Right forelimb (tissue), 1 donor: ENCODE data around the gene CBLC.
"Not testable (repeated sequence)": the region's sequence is repeated elsewhere in the genome, so short reads cannot be mapped to it uniquely, and the experiment has no call there.

Source experiments
- DNase-seq: peaks from one replicate; pipeline ENCODE4 v3.0.0-alpha.2; 2018

CBLC gene

GRCh38 chr19:44822177-44822576 lies 44.5 kb downstream of the CBLC start:
- no peak for DNase-seq

- no peak for DNase-seq
Observed at GRCh38 chr19:44822670-44823372, 45.1 kb downstream of the CBLC start.

- no peak for DNase-seq
Observed at GRCh38 chr19:44823373-44823698, 45.6 kb downstream of the CBLC start.

GRCh38 chr19:44824761-44825160 lies 47.1 kb downstream of the CBLC start:
- no peak for DNase-seq

GRCh38 chr19:44832875-44833274 lies 55.2 kb downstream of the CBLC start:
- not testable (repeated sequence) for DNase-seq

GRCh38 chr19:44834399-44834798 lies 56.7 kb downstream of the CBLC start:
- not testable (repeated sequence) for DNase-seq

- DNase-seq = no peak
Observed at GRCh38 chr19:44839276-44839675, 61.6 kb downstream of the CBLC start.

- DNase-seq = no peak
Observed at GRCh38 chr19:44840811-44841210, 63.1 kb downstream of the CBLC start.

GRCh38 chr19:44841231-44841630 lies 63.5 kb downstream of the CBLC start:
- DNase-seq = no peak

GRCh38 chr19:44845286-44845611 lies 67.6 kb downstream of the CBLC start:
- DNase-seq = no peak

- DNase-seq = peak; percentile 100
Observed at GRCh38 chr19:44845612-44846454, 68.1 kb downstream of the CBLC start, which contains the start of gene NECTIN2. TSS of gene NECTIN2 (plus strand) at chr19:44846297. CDS start at chr19:44846526, 229 bp downstream.

- peak; percentile 64 for DNase-seq
Observed at GRCh38 chr19:44846455-44847143, 68.9 kb downstream of the CBLC start.

- DNase-seq = peak; percentile 78
Observed at GRCh38 chr19:44847144-44848035, 69.7 kb downstream of the CBLC start.

- DNase-seq = no peak
Observed at GRCh38 chr19:44848036-44848811, 70.5 kb downstream of the CBLC start.

- DNase-seq = no peak
Observed at GRCh38 chr19:44848812-44849447, 71.2 kb downstream of the CBLC start.
